HG03280 (cell line): Measurements from ENCODE around the gene RANGAP1.
A peak's percentile ranks its signal among the peaks of the same experiment; 100 is the strongest.

Experiments used
- ATAC-seq: cut with Tn5 transposase; IDR thresholded peaks from one replicate; pipeline ENCODE4 v1.9.1; 2021; ENCODE audit warnings: mild to moderate bottlenecking, moderate library complexity; ENCODE audit not compliant: unreplicated experiment

Gene RANGAP1, protein sequence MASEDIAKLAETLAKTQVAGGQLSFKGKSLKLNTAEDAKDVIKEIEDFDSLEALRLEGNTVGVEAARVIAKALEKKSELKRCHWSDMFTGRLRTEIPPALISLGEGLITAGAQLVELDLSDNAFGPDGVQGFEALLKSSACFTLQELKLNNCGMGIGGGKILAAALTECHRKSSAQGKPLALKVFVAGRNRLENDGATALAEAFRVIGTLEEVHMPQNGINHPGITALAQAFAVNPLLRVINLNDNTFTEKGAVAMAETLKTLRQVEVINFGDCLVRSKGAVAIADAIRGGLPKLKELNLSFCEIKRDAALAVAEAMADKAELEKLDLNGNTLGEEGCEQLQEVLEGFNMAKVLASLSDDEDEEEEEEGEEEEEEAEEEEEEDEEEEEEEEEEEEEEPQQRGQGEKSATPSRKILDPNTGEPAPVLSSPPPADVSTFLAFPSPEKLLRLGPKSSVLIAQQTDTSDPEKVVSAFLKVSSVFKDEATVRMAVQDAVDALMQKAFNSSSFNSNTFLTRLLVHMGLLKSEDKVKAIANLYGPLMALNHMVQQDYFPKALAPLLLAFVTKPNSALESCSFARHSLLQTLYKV

DNA sequence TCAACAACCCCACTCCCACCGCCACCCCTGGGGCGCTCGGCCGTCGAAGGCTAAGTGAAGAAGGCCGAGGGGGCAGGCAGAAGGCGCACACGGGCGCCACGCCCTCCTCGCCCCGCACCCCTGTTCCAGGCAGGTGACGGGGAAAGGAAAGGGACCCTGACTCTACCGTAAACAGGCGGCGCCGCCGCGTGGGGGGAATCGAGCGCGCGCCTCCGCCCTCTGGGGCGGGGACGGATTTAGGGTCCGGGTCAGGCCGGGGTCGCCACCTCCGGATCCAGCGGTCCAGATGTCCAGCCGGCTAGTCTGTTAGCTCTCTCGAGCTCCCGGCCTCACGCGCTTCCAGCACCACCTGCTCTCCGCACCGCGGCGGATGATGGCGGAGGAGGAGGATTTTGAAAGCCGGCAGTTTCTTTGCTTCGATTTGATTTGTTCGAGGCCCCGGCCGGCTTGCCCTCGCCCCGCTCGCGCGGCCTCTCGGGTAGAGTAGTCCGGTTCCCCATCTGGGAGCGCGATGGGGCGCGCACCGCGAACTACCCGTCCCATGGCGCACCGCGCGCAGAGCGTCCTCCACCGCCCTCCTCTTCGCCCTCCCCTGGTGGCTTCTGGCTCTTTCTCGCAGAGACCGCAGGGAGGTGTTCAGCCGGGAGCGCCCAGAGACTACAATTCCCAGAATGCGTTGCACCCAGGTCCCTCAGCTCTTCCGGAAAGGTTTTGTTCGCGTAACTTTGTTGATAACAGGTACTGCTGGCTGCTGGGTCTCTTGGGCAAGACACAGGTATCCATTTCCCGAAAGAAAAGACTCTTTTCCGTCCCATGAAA is at the start of gene RANGAP1:
Gene RANGAP1 (minus strand): TSS at position 368 of the 819 bp plus-strand sequence. CDS start 5,143 bp downstream, outside the sequence.
- peak; percentile 94 for ATAC-seq

DNA sequence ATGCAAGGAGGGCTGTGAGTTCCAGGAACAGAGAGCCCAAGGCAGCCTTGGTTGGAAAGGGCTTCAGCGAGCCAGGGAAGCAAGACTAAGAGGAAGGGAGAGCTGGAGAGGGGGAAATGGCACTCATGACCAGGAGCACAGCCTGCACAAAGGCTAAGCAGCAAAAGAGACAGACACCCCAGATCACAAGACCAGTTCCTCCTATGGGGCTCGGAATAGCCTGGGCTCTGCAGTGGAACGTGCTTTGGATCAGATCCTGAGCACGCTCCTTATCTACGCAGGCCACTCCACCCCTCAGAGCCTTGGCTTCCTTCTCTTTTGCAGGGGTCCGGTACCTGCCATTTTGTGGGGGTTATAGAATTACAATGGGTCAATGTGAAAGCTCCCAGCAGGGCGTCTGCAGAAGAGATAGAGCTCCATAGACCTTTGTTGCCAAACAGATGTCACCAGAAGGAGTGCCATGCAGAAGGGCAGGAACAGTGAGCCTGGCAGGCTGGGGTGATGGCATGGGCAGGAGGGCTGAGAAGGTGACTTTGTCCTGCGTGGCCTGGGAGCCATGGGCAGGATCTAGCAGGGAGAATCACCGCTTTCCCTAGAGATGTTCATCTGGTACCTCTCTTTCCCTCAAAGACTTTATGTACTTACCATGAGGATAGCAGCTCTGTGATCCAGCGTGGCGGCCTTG is 49.1 kb upstream of the RANGAP1 start:
- no peak for ATAC-seq

DNA sequence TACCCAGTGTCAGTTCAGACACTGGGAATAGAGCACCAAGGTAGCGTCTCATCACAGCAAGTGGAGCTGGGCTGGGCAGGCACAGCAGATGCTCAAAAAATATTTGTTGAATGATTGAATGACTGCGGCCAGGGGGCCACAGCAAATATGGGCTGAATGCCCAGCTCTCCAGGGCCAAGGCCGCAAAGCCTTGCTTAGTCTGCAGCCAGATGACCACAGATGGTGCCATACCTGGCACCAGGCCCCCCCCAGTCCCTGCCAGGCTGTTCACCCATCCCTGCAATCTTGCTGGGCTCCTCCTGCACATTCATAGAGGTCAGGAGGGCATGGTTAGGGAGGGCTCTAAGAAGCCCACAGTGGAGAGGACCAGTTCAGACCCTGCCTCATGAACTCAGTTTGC is 48.2 kb upstream of the RANGAP1 start:
- ATAC-seq: no peak

GRCh38 chr22:41333806-41334205 is 47.8 kb upstream of the RANGAP1 start:
- no peak for ATAC-seq

DNA sequence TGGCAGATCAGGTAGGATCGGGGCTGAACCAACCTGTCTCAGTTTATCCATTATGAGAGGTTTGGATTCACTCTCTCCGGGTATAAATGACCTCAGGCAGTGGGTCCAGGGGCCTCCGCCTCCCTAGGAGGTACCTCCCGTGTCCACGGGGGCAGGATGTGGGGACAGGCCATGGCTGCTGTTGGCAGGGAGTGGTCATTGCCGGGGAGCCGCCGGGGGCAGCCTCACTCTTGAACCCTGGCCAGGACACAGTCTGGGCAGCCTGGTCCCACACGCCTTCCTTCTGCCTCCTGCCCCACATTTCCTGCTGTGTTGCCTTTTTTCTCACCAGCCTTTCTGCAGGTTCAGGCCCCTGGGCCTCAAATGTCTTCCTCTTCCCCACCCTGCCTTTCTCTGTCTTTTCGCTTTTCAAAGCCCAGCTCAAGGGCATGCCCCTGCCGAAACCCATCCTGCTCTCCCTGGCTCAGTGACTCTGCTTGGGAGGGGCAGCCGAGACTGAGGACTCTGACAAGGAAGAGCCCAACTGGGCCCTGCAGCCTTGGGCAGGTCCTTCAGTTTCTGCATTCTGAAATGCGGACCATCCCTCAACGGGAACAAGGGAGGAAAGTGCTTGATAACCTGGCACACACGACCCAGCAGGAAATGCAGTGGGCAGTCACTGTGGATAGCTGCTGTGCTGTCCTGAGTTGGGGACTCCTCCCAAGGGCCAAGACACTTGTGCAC is 46.4 kb upstream of the RANGAP1 start:
- no peak for ATAC-seq

GRCh38 chr22:41330169-41330568 is 44.2 kb upstream of the RANGAP1 start:
- ATAC-seq: no peak

- no peak for ATAC-seq
These were observed 41.1 kb upstream of the RANGAP1 start for GRCh38 chr22:41327124-41327523.

- no peak for ATAC-seq
These were observed 39.0 kb upstream of the RANGAP1 start for GRCh38 chr22:41324821-41325528.

DNA sequence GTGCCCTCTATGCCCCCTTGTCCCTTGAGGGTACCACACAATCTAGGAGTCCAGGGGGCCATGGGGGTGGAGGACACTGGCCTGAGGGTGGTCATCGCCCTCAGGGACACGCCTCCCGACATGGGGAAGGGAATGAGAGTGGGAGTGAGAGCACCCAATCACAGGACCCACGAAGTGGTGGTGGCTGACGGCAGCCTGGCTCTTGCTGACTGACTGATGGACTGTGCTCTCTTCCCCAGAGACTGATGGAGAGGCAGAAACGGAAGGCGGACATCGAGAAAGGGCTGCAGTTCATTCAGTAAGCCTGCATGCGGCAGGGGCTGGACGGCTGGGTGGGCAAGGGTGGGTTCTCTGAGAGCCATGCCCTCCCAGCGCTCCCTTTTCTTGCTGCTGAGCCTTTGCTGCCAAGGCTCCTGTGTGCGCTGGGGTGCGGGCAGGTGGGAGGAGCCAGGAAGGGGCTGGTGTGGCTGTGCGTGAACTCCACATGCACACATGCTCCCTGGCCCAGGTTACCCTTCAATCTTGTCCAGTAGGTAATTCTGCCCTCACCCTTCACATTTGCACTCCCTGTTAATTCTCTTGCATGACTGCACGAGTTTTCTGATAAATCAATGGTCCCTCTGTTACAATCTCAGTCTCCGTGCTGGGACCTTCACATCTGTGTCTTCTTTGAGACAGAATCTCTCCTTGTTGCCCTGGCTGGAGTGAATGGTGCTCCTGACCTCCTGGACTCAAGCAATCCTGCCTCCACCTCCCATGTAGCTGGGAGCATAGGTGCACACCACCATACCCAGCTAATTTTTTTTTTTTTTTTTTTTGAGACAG is 34.6 kb upstream of the RANGAP1 start:
- ATAC-seq: no peak

GRCh38 chr22:41315586-41315985 is 29.6 kb upstream of the RANGAP1 start:
- ATAC-seq: no peak

GRCh38 chr22:41314821-41315220 is 28.8 kb upstream of the RANGAP1 start:
- no peak for ATAC-seq

DNA sequence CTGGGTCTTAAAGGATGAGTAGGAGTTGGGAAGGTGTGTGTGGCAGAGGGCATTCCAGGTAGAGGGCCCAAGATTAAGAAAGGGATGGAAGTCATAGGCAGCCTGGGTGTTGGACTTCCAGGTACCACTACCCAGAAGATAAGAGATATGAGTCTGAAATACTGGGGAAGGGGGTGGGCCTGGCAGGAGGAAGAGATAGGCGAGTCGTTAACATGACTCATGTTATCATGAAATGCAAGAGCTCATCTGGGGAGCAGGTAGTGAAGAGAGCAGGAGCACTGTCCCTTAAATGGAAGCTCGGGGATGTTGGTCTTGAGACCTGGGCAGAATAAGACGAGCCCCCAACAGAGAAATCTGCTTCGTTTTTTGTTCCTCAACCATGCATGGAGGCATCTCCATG is 25.5 kb upstream of the RANGAP1 start:
- no peak for ATAC-seq

DNA sequence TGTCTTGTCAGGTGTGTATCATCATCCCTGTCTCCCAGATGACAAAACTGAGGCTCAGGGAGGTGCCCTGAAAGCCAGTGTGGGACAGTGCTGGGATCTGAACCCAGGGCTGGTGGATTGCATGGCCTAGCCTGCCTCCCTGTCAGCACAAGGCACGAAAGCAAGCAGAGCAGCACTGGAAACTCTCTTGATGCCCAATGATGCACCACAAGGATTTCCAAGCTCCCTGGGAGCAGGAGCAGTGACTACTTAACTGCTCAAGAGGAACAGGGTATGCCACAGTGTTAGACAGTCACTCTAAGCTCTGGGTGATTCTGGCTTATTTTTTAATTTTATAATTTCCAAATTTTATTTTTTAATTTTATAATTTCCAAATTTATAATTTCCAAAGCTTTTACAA is 24.3 kb upstream of the RANGAP1 start:
- ATAC-seq: no peak

DNA sequence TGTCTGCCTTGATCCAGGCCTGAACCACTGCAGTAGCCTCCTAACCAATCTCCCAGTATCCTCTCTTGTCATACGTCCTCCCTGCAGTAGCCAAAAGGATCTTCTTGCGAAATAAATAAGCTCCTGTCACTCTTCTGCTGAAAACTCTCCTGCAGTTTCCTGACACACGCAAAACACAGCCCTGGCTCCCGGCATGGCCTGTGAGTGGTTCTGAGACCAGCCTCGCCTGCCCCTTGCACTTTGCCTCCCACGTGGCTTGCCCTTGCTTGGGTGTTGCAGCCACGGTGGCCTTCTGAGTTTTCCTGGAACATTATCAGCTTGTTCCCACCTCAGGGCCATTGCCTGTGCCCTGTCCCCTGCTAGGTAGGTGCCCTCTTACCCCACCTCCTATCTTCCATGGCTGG is 22.6 kb upstream of the RANGAP1 start:
- no peak for ATAC-seq

GRCh38 chr22:41308054-41308453 is 22.1 kb upstream of the RANGAP1 start:
- no peak for ATAC-seq

- ATAC-seq: no peak
These were observed 19.7 kb upstream of the RANGAP1 start for GRCh38 chr22:41305646-41306045.

- no peak for ATAC-seq
These were observed 16.8 kb upstream of the RANGAP1 start for GRCh38 chr22:41302811-41303210.

DNA sequence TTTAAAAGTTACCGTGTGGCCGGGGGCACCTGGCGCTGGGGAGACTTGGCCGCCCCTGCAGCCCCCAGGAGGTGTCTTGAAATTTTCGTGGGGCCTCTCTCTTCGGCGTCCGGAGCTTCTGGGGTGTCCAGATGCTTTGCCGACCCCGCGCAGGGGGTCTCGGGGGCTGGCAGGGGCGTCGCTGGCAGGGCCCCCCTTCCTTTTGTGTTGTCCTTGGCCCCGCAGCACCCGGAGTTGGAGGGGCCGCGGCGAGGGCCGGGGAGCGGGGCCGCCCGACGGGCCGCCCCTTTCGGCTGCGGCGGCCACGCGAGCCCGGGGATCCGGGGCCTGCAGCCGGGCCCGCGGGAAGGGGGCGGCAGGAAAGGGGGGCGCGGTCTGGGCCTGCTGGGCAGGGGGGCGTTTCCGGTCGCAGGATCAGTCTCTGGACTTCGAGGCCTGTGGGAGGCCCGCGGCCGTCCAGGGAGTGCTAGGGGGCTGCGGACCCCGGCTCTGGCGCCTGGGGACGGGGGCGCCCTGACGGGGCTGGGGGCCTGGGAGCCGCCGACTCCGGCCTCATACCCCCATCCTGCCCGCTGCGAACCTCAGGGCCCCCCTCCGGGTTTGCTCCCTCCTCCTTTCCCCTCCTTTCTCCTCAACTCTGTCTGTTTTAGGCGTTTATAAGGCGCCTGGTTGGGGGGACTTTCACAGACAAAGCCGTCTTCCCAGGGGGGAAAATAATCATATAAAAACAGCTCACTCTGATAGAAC is 16.2 kb upstream of the RANGAP1 start:
- ATAC-seq: no peak
